ENCODE measurements around the gene TUBGCP4. TPM values are rescaled to one million over a fixed set of nuclear protein-coding genes. Genes with fewer than 3 reads are reported as not detected.

Gene TUBGCP4
- polyA plus RNA-seq, 1 donor, result 16.4 TPM

DNA sequence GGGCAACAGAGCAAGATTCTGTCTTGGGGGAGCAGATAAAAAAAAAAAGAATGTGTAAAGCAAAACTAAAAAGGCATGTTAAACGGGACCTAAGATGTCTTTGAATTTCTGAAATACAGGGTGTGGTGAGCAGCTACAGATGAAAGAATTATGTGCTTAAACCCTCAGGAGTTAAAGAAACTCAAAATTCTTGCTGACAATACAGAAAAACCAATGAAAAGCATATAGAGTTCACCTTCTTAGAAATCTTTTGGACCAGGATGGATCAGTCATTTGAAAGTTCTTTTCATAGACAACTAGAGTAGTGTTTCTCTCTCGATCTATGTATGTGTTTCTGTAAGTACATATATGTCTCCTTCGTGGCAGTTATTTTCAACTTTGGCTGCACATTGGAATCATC is 31.4 kb downstream of the TUBGCP4 start:
- no peaks in the 10 kb centered on the region for H3K4me1 ChIP-seq (ENCODE audit: control insufficient read depth, insufficient read depth, low read length)
- 67% methylated on average over 1 of the region's 3 CpGs for whole genome bisulfite sequencing (ENCODE audit: insufficient coverage, low lambda C conversion rate)

DNA sequence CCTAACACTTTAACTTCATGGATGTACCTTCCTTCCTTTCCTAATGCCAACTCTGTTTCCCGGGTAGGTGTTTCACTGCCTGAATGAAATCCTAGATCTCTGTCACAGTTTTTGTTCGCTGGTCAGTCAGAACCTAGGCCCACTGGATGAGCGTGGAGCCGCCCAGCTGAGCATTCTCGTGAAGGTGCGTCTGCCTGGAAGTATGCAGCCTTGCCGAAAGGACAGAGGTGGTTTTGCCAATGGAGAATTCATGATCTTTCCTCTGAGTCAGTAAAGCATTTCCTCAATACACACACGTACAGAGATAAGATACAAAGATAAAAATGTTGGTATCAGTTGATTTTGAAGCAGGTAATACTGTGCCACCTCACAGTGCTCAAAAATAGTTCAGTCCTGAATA is 32.7 kb downstream of the TUBGCP4 start:
- no peaks in the 10 kb centered on the region for H3K27me3 ChIP-seq (ENCODE audit: control insufficient read depth, insufficient read depth, low read length)
- no peaks in the 10 kb centered on the region for H3K4me1 ChIP-seq (ENCODE audit: control insufficient read depth, insufficient read depth, low read length)
- no CpG with 5 or more reads among the region's 8 CpGs for WGBS (ENCODE audit: insufficient coverage, low lambda C conversion rate)
- H3K9me3 ChIP-seq (ENCODE audit: control insufficient read depth, low read depth, low read length), result no peaks in the 10 kb centered on the region
- H3K36me3 ChIP-seq (ENCODE audit: control insufficient read depth, insufficient read depth, low read length), result peaks cover 79% of the 10 kb centered on the region
- DNase-seq, result no peak
- H3K4me3 ChIP-seq (ENCODE audit: low read length), result no peak overlapping the region
- no peak overlapping the region for H3K27ac ChIP-seq (ENCODE audit: low read length)

More for the DNA sequence above, 31.4 kb downstream of the TUBGCP4 start:
- H3K4me3 ChIP-seq (ENCODE audit: low read length), result no peak overlapping the region
- H3K9me3 ChIP-seq (ENCODE audit: control insufficient read depth, low read depth, low read length), result no peaks in the 10 kb centered on the region
- no peak for DNase-seq
- H3K27me3 ChIP-seq (ENCODE audit: control insufficient read depth, insufficient read depth, low read length), result no peaks in the 10 kb centered on the region
- H3K27ac ChIP-seq (ENCODE audit: low read length), result no peak overlapping the region
- H3K36me3 ChIP-seq (ENCODE audit: control insufficient read depth, insufficient read depth, low read length), result peaks cover 74% of the 10 kb centered on the region

DNA sequence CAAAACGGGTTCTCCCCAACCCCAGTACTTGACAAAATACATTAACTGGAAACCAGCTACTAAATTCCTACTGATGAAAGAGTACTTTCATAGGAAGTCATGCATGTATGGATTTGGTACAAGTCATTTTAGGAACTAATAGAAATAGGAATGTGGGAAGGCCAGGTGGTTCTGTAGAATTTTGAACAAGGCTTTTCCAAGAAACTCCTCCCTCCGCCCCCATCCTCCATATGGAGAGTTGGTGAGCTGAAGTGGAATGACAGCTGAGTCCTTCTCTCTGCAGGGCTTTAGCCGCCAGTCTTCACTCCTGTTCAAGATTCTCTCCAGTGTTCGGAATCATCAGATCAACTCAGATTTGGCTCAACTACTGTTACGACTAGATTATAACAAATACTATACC is 33.2 kb downstream of the TUBGCP4 start:
- Histone ChIP-seq H3K36me3 (ENCODE audit: control insufficient read depth, insufficient read depth, low read length) (peaks cover 81% of the 10 kb centered on the region), H3K4me1 (ENCODE audit: control insufficient read depth, insufficient read depth, low read length) (no peaks in the 10 kb centered on the region), H3K4me3 (ENCODE audit: low read length) (no peak overlapping the region), H3K27me3 (ENCODE audit: control insufficient read depth, insufficient read depth, low read length) (no peaks in the 10 kb centered on the region), H3K9me3 (ENCODE audit: control insufficient read depth, low read depth, low read length) (no peaks in the 10 kb centered on the region), H3K27ac (ENCODE audit: low read length) (no peak overlapping the region)
- DNase-seq, result no peak
- WGBS (ENCODE audit: insufficient coverage, low lambda C conversion rate), result no CpG with 5 or more reads among the region's 5 CpGs

DNA sequence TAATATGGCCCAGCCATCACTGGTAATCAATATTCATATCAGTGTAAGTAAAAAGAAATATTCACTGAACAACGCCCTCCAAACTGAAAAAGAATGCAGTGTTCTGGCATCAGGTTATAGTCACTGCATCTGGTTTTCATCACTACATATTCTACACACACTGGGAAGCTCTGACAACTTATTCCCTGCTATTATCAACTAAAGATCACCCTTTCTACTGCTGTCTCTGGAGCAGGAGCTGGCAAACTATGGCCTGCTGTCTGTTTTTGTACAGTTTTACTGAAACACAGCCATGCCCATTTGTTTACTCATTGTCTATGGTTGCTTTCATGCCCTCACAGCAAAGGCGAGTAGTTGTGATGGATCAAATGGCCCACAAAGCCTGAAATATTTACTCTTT is 35.3 kb downstream of the TUBGCP4 start:
- Histone ChIP-seq H3K4me1 (ENCODE audit: control insufficient read depth, insufficient read depth, low read length) (no peaks in the 10 kb centered on the region), H3K27ac (ENCODE audit: low read length) (no peak overlapping the region), H3K36me3 (ENCODE audit: control insufficient read depth, insufficient read depth, low read length) (peaks cover 83% of the 10 kb centered on the region), H3K9me3 (ENCODE audit: control insufficient read depth, low read depth, low read length) (no peaks in the 10 kb centered on the region), H3K27me3 (ENCODE audit: control insufficient read depth, insufficient read depth, low read length) (no peaks in the 10 kb centered on the region), H3K4me3 (ENCODE audit: low read length) (no peak overlapping the region)
- DNase-seq, result no peak
- no CpG with 5 or more reads among the region's 2 CpGs for WGBS (ENCODE audit: insufficient coverage, low lambda C conversion rate)

DNA sequence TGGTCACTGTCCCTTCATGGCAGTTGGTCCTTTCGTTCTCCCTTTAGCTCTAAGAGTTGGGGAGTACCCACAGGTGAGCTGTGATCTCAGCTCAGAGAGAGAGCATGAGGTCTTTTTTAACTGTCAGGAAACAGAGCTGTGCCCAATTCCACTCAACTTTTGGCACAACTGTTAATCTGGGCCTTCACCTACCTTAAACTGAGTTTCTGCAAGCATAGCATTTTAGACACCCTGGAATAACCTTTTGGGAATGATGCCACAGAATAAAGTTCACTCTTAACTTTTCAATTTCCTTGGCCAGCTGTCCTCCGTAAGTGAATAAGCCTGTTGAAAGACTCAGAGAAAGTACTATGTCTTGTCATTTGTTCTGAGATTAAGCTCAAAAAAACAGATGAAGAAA is 35.9 kb downstream of the TUBGCP4 start:
- DNase-seq, result no peak
- Histone ChIP-seq H3K4me1 (ENCODE audit: control insufficient read depth, insufficient read depth, low read length) (no peaks in the 10 kb centered on the region), H3K27ac (ENCODE audit: low read length) (no peak overlapping the region), H3K9me3 (ENCODE audit: control insufficient read depth, low read depth, low read length) (no peaks in the 10 kb centered on the region), H3K4me3 (ENCODE audit: low read length) (no peak overlapping the region), H3K36me3 (ENCODE audit: control insufficient read depth, insufficient read depth, low read length) (peaks cover 82% of the 10 kb centered on the region), H3K27me3 (ENCODE audit: control insufficient read depth, insufficient read depth, low read length) (no peaks in the 10 kb centered on the region)
- 100% methylated on average over 1 of the region's 2 CpGs for WGBS (ENCODE audit: insufficient coverage, low lambda C conversion rate)

DNA sequence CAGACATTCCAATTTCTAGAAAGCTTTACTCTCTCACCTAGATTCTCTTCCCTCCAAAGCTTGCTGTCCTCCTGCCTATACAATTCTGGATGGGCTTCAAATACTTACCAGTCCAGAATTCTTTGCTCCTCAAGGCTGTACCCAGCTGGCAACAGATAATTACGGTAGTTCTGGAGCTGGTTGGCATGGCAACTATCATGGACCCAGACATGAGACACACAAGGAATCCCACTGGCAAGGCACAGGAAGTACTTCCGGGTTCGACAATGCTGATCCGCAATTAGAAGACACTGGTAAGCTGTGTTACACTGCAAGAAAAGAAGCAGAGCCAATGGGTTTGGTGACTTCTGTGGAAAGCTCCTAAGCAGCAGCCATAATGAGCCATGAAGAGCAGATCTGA is 37.9 kb downstream of the TUBGCP4 start:
- Histone ChIP-seq H3K36me3 (ENCODE audit: control insufficient read depth, insufficient read depth, low read length) (peaks cover 84% of the 10 kb centered on the region), H3K4me1 (ENCODE audit: control insufficient read depth, insufficient read depth, low read length) (no peaks in the 10 kb centered on the region), H3K27ac (ENCODE audit: low read length) (no peak overlapping the region), H3K27me3 (ENCODE audit: control insufficient read depth, insufficient read depth, low read length) (no peaks in the 10 kb centered on the region), H3K9me3 (ENCODE audit: control insufficient read depth, low read depth, low read length) (no peaks in the 10 kb centered on the region), H3K4me3 (ENCODE audit: low read length) (no peak overlapping the region)
- no peak for DNase-seq
- WGBS (ENCODE audit: insufficient coverage, low lambda C conversion rate), result no CpG with 5 or more reads among the region's 4 CpGs

DNA sequence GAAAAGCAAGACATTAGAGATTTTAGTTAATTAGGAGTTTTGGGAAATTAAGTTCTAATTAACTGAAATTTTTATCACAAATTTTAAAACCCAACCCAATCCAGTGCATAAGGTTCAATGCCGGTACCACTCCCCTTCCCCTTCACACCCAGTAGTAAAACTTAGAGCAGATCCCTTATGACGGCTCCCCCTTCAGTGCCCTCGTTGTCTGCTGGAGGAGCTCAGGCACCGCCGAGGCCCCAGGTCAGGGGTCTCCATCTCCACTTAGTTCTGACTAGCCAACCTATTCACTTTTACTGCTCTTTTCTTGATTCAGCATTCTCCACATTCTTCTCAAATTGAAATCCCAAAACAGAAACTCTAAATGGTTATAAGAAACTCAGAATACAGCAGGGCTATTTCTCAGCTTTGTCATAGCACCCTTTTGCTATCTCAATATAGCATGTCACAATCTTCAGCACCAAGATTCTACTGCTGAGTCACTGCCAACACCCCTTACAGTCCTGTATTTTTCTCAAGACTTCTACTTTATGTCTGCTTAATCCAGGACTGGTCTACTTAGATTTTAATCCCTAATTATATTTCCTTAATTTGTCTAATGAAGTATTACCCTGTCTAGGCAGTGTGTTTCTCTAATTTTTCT is 39.8 kb downstream of the TUBGCP4 start:
- H3K9me3 ChIP-seq (ENCODE audit: control insufficient read depth, low read depth, low read length), result no peaks in the 10 kb centered on the region
- no CpG with 5 or more reads among the region's 5 CpGs for WGBS (ENCODE audit: insufficient coverage, low lambda C conversion rate)
- H3K27ac ChIP-seq (ENCODE audit: low read length), result no peak overlapping the region
- no peaks in the 10 kb centered on the region for H3K27me3 ChIP-seq (ENCODE audit: control insufficient read depth, insufficient read depth, low read length)
- no peak for DNase-seq
- H3K4me1 ChIP-seq (ENCODE audit: control insufficient read depth, insufficient read depth, low read length), result no peaks in the 10 kb centered on the region
- no peak overlapping the region for H3K4me3 ChIP-seq (ENCODE audit: low read length)
- peaks cover 87% of the 10 kb centered on the region for H3K36me3 ChIP-seq (ENCODE audit: control insufficient read depth, insufficient read depth, low read length)

DNA sequence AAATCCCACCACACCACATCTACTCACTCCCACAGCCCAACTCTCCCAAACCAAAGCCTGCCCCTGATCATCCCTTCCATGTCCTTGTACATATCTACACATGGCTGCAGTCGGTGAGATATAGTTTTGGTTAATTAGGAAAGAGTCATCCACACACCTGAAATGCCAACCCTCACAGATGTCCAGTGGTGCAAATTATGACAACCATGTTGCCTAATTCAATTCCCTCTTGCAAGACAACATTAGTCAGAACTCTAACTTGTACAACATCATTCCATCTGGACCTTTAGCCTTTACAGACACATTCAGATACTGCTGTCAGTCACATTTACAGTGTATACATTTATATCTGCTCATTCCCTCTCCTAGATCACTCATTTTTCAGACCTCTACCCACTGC is 41.2 kb downstream of the TUBGCP4 start:
- no peak for DNase-seq
- Histone ChIP-seq H3K4me3 (ENCODE audit: low read length) (no peak overlapping the region), H3K27ac (ENCODE audit: low read length) (no peak overlapping the region), H3K9me3 (ENCODE audit: control insufficient read depth, low read depth, low read length) (no peaks in the 10 kb centered on the region), H3K27me3 (ENCODE audit: control insufficient read depth, insufficient read depth, low read length) (no peaks in the 10 kb centered on the region), H3K36me3 (ENCODE audit: control insufficient read depth, insufficient read depth, low read length) (peaks cover 88% of the 10 kb centered on the region), H3K4me1 (ENCODE audit: control insufficient read depth, insufficient read depth, low read length) (no peaks in the 10 kb centered on the region)
- WGBS (ENCODE audit: insufficient coverage, low lambda C conversion rate), result no CpG with 5 or more reads among the region's 1 CpG

DNA sequence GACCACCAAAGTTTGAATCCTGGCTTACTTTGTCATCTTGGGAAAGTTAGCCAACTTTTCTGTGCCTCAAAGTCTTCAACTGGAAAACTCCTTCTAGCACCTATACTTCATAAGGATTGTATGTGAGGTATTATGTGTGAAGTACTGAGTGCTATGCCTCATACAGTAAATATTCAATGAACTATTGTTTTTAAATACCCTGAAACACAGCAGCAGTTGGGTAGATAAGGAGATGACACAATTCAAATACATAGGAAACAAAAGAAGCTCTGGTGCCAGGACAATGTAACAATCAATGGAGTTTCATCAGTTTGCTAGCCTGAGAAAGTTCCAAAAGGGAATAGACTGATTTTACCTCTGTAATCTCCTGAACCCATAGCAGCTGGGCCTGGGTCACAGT is 43.3 kb downstream of the TUBGCP4 start:
- H3K27me3 ChIP-seq (ENCODE audit: control insufficient read depth, insufficient read depth, low read length), result no peaks in the 10 kb centered on the region
- H3K4me1 ChIP-seq (ENCODE audit: control insufficient read depth, insufficient read depth, low read length), result no peaks in the 10 kb centered on the region
- no peak overlapping the region for H3K4me3 ChIP-seq (ENCODE audit: low read length)
- H3K27ac ChIP-seq (ENCODE audit: low read length), result no peak overlapping the region
- H3K9me3 ChIP-seq (ENCODE audit: control insufficient read depth, low read depth, low read length), result no peaks in the 10 kb centered on the region
- DNase-seq, result no peak
- H3K36me3 ChIP-seq (ENCODE audit: control insufficient read depth, insufficient read depth, low read length), result peaks cover 78% of the 10 kb centered on the region

DNA sequence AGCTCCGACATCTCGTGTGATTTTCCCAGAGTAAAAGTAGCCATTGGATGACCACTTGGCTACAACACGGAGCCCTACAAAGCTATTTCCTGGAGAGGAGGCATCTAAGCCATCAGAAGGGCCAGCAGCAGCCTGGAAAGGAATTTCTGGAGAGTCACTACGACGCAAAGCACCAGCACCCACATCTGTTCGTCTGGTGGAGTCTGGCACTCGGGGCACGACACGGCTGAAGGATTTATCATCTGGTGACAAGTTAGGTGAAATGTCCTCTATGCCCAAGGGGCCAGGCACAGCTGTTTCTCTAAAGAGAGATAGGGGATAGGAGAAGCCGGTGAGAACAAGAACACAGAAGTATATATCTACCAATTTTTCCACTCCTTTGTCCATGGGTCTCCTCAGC is 49.5 kb downstream of the TUBGCP4 start:
- H3K27me3 ChIP-seq (ENCODE audit: control insufficient read depth, insufficient read depth, low read length), result no peaks in the 10 kb centered on the region
- no peak for DNase-seq
- H3K4me3 ChIP-seq (ENCODE audit: low read length), result no peak overlapping the region
- no peak overlapping the region for H3K27ac ChIP-seq (ENCODE audit: low read length)
- no CpG with 5 or more reads among the region's 10 CpGs for WGBS (ENCODE audit: insufficient coverage, low lambda C conversion rate)
- no peaks in the 10 kb centered on the region for H3K9me3 ChIP-seq (ENCODE audit: control insufficient read depth, low read depth, low read length)
- H3K4me1 ChIP-seq (ENCODE audit: control insufficient read depth, insufficient read depth, low read length), result no peaks in the 10 kb centered on the region
- H3K36me3 ChIP-seq (ENCODE audit: control insufficient read depth, insufficient read depth, low read length), result peaks cover 71% of the 10 kb centered on the region

DNA sequence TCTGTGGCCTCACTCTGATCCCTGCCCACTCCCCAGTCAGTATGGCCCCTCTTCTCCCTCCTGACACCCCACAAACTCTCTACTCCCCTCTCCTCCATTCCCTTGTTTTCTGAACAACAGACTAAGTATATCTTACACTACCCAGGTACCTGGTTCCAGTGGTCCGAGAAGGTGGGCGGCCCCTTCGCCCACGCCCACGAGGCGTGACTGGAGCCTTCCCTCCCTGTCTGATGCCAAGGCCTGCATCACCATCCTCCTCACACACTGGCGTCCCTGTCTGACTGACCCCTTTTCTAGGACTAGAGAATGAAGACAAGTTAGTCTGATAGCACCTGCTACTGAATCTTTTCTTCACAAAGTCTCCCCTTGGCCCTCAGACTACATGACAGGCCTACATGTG is 50.0 kb downstream of the TUBGCP4 start:
- H3K4me1 ChIP-seq (ENCODE audit: control insufficient read depth, insufficient read depth, low read length), result no peaks in the 10 kb centered on the region
- no peaks in the 10 kb centered on the region for H3K9me3 ChIP-seq (ENCODE audit: control insufficient read depth, low read depth, low read length)
- no peak overlapping the region for H3K4me3 ChIP-seq (ENCODE audit: low read length)
- no peak overlapping the region for H3K27ac ChIP-seq (ENCODE audit: low read length)
- peaks cover 67% of the 10 kb centered on the region for H3K36me3 ChIP-seq (ENCODE audit: control insufficient read depth, insufficient read depth, low read length)
- DNase-seq, result no peak
- no peaks in the 10 kb centered on the region for H3K27me3 ChIP-seq (ENCODE audit: control insufficient read depth, insufficient read depth, low read length)
- WGBS (ENCODE audit: insufficient coverage, low lambda C conversion rate), result 100% methylated on average over 1 of the region's 7 CpGs
